GM12878 (cell line): ENCODE data around the gene LYL1. TPM values are rescaled to one million over a fixed set of nuclear protein-coding genes. Genes with fewer than 3 reads are reported as not detected.

Experiments
- ATAC-seq: fragments of 200-7000 bp; cut with Tn5 transposase; 3 replicates; pipeline ENCODE4 v1.9.1; 2020; ENCODE audit warnings: mild to moderate bottlenecking, moderate library complexity
- BruUV-seq: library from RNA; stranded (reverse); fragments of 400-500 nt; replicated peaks from 2 replicates; lab custom pipeline; 2021; lab: Mats Ljungman, UMichigan
- CTCF ChIA-PET: fragments of 300-600 bp; sonication (Branson Sonifier 250); formaldehyde crosslinking; extraction: SDS; loops from one replicate; lab custom pipeline; 2021; ENCODE audit warnings: inconsistent platforms; lab: Yijun Ruan, JAX
- POLR2A ChIA-PET: fragments of 350-600 bp; formaldehyde crosslinking; extraction: SDS; loops from one replicate; lab custom pipeline; 2021; ENCODE audit warnings: inconsistent platforms; lab: Charles Lee
- RAD21 ChIA-PET: fragments of 300-600 bp; sonication (Branson Sonifier 250); formaldehyde crosslinking; loops from one replicate; lab custom pipeline; 2023; ENCODE audit warnings: antibody characterized with exemption; ENCODE audit not compliant: unreplicated experiment; lab: Charles Lee
- SMC1A ChIA-PET: fragments of 300-600 bp; sonication (Branson Sonifier 250); formaldehyde crosslinking; loops from one replicate; lab custom pipeline; 2023; ENCODE audit not compliant: unreplicated experiment, uncharacterized antibody; lab: Charles Lee
- DNase-seq: peaks from one replicate; pipeline ENCODE4 v3.0.0-alpha.2; 2011; ENCODE audit warnings: low read depth, low spot score
- FAIRE-seq: peaks from 3 replicates; lab custom pipeline; 2011; peaks lifted over from hg19 to GRCh38; lab: Jason Lieb, UNC
- H2AFZ ChIP-seq: 2 replicates; pipeline ENCODE4 v1.6.0; 2011; ENCODE audit warnings: low read depth, low read length, control low read depth; ENCODE audit not compliant: control insufficient read depth
- H3K27ac ChIP-seq: 2 replicates; pipeline ENCODE4 v1.5.1; 2011; ENCODE audit warnings: control low read depth; ENCODE audit not compliant: control insufficient read depth, insufficient read depth
- H3K27me3 ChIP-seq, 2 experiments: replicated peaks in 1 of 2; 2 replicates each; pipeline versions ENCODE4 v1.6.0 to v1.6.1; 2011; ENCODE audit warnings: low read length in 1 of 2; ENCODE audit not compliant: control insufficient read depth in 2 of 2, insufficient read depth in 2 of 2
- H3K36me3 ChIP-seq, 2 experiments: 2 replicates each; pipeline ENCODE4 v1.5.1; 2011; ENCODE audit warnings: low read length in 1 of 2; ENCODE audit not compliant: control insufficient read depth in 2 of 2, insufficient read depth in 2 of 2
- H3K4me1 ChIP-seq: 2 replicates; pipeline ENCODE4 v1.6.1; 2011; ENCODE audit warnings: mild to moderate bottlenecking, low read length, moderate library complexity, mixed read lengths; ENCODE audit not compliant: control insufficient read depth, insufficient read depth
- H3K4me2 ChIP-seq: 2 replicates; pipeline ENCODE4 v1.6.0; 2011; ENCODE audit warnings: control low read depth; ENCODE audit not compliant: control insufficient read depth, insufficient read depth
- H3K4me3 ChIP-seq: fragments of 200-600 bp; sonication (generic); 2 replicates; pipeline ENCODE4 v1.5.1; 2016
- H3K79me2 ChIP-seq: 2 replicates; pipeline ENCODE4 v1.6.0; 2011; ENCODE audit warnings: low read length; ENCODE audit not compliant: control insufficient read depth, insufficient read depth
- H3K9ac ChIP-seq: 2 replicates; pipeline ENCODE4 v1.8.0; 2011; ENCODE audit warnings: low read length, control low read depth, mixed read lengths; ENCODE audit not compliant: control insufficient read depth, insufficient read depth
- H3K9me3 ChIP-seq: replicated peaks from 3 replicates; pipeline ENCODE4 v1.5.1; 2011; ENCODE audit warnings: mild to moderate bottlenecking, low read length; ENCODE audit not compliant: control insufficient read depth, insufficient read depth
- H4K20me1 ChIP-seq: 2 replicates; pipeline ENCODE4 v1.6.0; 2011; ENCODE audit not compliant: control insufficient read depth, insufficient read depth
- MYB ChIP-seq: fragments of 150-350 bp; IDR thresholded peaks from 2 replicates; pipeline ENCODE4 v1.6.1; 2014; ENCODE audit warnings: mild to moderate bottlenecking, low read depth, low read length, borderline replicate concordance
- NR2F1 ChIP-seq: fragments of 450-650 bp; conservative IDR thresholded peaks from 2 replicates; pipeline ENCODE4 v1.6.1; 2017; ENCODE audit warnings: mild to moderate bottlenecking
- SUZ12 ChIP-seq: fragments of 200-600 bp; sonication (generic); IDR thresholded peaks from one replicate; pipeline ENCODE4 v1.6.1; 2018; ENCODE audit warnings: antibody characterized with exemption, mild to moderate bottlenecking; ENCODE audit not compliant: unreplicated experiment
- WGBS: methylation state at CpG from one replicate; pipeline ENCODE4 v1.1.6; 2016; ENCODE audit warnings: low lambda C conversion rate; ENCODE audit not compliant: insufficient replicate concordance, insufficient coverage; ENCODE audit errors: missing lambda C conversion rate; 5-methylcytosine and 5-hydroxymethylcytosine counted together
- in situ Hi-C: fragments of 300-500 bp; cut with MboI; formaldehyde crosslinking; loops from 9 replicates; pipeline ENCODE4 v1.14.3; 2018; ENCODE audit warnings: mixed read lengths
- intact Hi-C: fragments of 100-400 bp; cut with micrococcal nuclease; formaldehyde crosslinking; loops from one replicate; pipeline ENCODE4 v1.14.2; 2022; ENCODE audit not compliant: unreplicated experiment
- polyA plus RNA-seq, 11 experiments: library from polyadenylated mRNA; depleted of rRNA in 4 of 11; unstranded in 6 of 11; stranded (reverse) in 5 of 11; fragments of >200 nt; fragmentation: Nextera tagmentation in 4 of 11; fragmentation: Illumina TruSeq in 1 of 11; extraction: Ambion mirVana in 4 of 11; extraction: Trizol in 1 of 11; gene quantifications; 1 replicate in 1 of 11; 2 replicates in 10 of 11; pipeline versions ENCODE4 v1.2.1 to v1.2.3, GENCODE V29; 2011 to 2016; ENCODE audit warnings: inconsistent platforms in 2 of 11, missing spikeins in 2 of 11, low read depth in 1 of 11
- total RNA-seq, 4 experiments: library from RNA; depleted of rRNA in 3 of 4; stranded (reverse); fragments of >200 nt in 3 of 4; fragmentation: Illumina TruSeq in 1 of 4; extraction: Trizol in 1 of 4; gene quantifications; 2 replicates each; pipeline versions ENCODE4 v1.2.1 to v1.2.3, GENCODE V29; 2013 to 2021
- TF ChIP-seq, protein P1 (sequence below), 3 experiments: IDR thresholded peaks in 2 of 3; conservative IDR thresholded peaks in 1 of 3; 2 replicates each; pipeline ENCODE4 v1.5.1; 2011; ENCODE audit warnings: low read depth in 3 of 3, low read length in 3 of 3, mild to moderate bottlenecking in 3 of 3, control low read depth in 2 of 3, moderate library complexity in 2 of 3, inconsistent platforms in 1 of 3, mixed read lengths in 1 of 3; ENCODE audit not compliant: control insufficient read depth in 2 of 3, insufficient read depth in 1 of 3; ENCODE audit errors: extremely low read depth in 1 of 3

Gene LYL1
- total and polyA plus RNA-seq, 10 of the 15 experiments (the other 5 are each of a cell fraction or from before 2014, with no cell fraction given), result 0.10 to 34.8 (median 4.4) TPM

DNA sequence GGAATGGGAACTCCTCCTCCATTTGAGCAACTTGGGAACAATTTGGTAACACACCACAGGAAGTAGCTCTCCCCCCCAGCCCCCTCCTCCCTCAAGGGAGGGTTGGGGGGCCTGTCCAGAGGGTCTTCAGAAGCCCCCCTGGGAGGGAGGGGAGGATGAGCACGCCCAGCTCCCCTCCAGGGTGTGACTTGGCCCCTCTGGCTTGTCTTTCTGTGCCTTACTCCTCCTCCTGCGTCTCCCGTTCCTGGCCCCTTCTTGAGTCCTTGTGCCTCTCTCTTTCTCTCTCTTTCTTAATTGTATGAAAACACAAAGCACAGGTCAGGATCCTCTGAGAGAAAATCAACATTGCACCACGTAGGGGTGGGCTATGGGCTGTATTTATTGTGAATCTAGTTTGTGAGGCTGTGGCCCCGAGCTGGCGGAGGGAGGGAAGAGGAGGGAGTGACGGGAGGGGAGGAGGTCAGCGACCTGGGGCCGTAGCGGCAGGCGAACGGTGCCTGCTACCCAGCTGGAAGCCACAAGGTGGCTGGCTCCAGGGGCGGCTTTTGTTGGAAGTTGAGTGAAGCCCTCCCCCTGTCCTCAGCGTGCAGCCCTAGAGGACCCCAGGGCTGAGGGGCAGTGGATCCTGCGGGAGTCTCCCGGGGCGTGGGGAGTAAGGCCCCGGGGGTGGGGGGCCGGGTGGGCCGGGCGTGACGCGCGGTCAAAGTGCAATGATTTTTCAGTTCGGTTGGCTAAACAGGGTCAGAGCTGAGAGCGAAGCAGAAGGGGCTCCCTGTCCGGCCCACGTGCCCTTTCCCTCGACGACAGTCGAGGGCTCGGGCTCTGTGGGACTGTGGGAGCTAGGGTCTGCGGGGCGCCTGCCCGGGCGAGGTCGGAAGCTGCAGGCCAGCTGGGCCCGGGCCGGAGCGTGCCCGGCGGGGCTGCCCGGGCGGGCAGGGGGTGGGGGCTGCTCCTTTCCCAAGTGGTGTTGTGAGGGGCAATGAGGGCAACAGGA is 6.4 kb downstream of the LYL1 start:
- RAD21 ChIA-PET, result interaction anchor here (0.6 to 5.3 kb wide), 5 partner anchors 8 to 131 kb away, joined by 3 to 81 read pairs (median 18); no protein-coding TSS in a partner anchor
- Histone ChIP-seq H3K27me3 (peaks cover 2 to 7% of the 10 kb centered on the region in 2 experiments), H3K27ac (no peak overlapping the region), H4K20me1 (no peaks in the 10 kb centered on the region), H3K79me2 (no peaks in the 10 kb centered on the region), H2AFZ (no peak overlapping the region), H3K9ac (no peak overlapping the region), H3K9me3 (no peaks in the 10 kb centered on the region; the same call in 2 of the 3 replicates), H3K4me1 (peaks cover 36% of the 10 kb centered on the region), H3K4me2 (peak overlapping the region; percentile 1), H3K36me3 (no peaks in the 10 kb centered on the region), H3K4me3 (no peak overlapping the region)
- TF ChIP-seq, protein P1, sequence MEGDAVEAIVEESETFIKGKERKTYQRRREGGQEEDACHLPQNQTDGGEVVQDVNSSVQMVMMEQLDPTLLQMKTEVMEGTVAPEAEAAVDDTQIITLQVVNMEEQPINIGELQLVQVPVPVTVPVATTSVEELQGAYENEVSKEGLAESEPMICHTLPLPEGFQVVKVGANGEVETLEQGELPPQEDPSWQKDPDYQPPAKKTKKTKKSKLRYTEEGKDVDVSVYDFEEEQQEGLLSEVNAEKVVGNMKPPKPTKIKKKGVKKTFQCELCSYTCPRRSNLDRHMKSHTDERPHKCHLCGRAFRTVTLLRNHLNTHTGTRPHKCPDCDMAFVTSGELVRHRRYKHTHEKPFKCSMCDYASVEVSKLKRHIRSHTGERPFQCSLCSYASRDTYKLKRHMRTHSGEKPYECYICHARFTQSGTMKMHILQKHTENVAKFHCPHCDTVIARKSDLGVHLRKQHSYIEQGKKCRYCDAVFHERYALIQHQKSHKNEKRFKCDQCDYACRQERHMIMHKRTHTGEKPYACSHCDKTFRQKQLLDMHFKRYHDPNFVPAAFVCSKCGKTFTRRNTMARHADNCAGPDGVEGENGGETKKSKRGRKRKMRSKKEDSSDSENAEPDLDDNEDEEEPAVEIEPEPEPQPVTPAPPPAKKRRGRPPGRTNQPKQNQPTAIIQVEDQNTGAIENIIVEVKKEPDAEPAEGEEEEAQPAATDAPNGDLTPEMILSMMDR (IDR thresholded peaks at IDR 0.05 in 2 of 3, conservative IDR thresholded peaks at IDR 0.05 in 1 of 3; ENCODE audit: control insufficient read depth in 2 of 3, extremely low read depth in 1 of 3, insufficient read depth in 1 of 3, low read depth in 3 of 3, low read length in 3 of 3), result peak in 2 of 3 experiments; percentile 22 to 23; a peak in 1 of 6 replicates
- TF ChIP-seq MYB (no peak), SUZ12 (peak; percentile 38), NR2F1 (peak; percentile 49; the same call in 1 of the 2 replicates)
- CTCF ChIA-PET, result interaction anchor here (0.6 to 8.0 kb wide), 5 partner anchors 35 to 131 kb away, joined by 3 to 145 read pairs (median 39); no protein-coding TSS in a partner anchor
- no peak for ATAC-seq
- 10% methylated on average over 30 of the region's 44 CpGs for WGBS
- POLR2A ChIA-PET, result no interaction called here
- no TSS peak for BruUV-seq
- SMC1A ChIA-PET, result interaction anchor here (4.3 kb wide), 1 partner anchor 118 kb away, joined by 48 read pairs; no protein-coding TSS in a partner anchor
- no peak for DNase-seq
- intact Hi-C loops, result loop anchor here (10.0 kb wide), 1 partner anchor 61 kb away; no protein-coding TSS in a partner anchor
- FAIRE-seq, result no peak
- in situ Hi-C loops, result loop anchor here (10.0 kb wide), 1 partner anchor 211 kb away; the partner anchor contains the start of genes DNASE2 and KLF1
